GM12874 (cell line): ENCODE results near the gene ZNF384.

Source experiments
- TF ChIP-seq, protein P1 (sequence below): IDR thresholded peaks from 2 replicates; pipeline ENCODE4 v1.5.1; 2011; ENCODE audit warnings: low read depth, mild to moderate bottlenecking, control low read depth, low read length, moderate library complexity; ENCODE audit not compliant: insufficient read depth

Gene ZNF384

DNA sequence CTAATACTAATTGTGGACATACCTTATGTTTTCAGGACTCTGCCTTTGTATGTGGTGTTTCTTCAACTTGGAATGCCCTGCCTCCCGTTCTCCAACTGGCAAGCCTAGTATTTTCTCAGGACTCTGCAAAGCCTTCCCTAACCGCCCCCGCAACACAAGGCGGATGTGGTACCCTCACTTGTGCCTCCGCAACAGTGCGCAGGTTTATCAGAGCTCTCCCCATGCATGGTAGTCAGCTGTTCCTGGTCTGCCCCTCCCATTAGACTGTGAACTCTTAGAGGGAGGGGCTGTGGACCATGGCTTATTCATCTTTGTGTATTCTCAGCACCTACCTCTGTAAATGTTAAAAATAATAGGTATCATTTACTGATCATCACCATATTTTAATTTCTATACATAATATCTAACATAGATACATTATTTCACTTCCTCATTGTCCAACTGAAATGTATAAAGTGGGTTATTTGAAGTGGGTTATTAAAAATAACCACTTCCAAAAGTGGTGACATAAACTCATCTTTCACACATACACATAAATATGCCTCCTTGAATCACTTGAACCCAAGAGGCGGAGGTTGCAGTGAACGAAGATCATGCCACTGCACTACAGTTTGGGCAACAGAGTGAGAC is 62.4 kb downstream of the ZNF384 start:
- TF ChIP-seq, protein P1, sequence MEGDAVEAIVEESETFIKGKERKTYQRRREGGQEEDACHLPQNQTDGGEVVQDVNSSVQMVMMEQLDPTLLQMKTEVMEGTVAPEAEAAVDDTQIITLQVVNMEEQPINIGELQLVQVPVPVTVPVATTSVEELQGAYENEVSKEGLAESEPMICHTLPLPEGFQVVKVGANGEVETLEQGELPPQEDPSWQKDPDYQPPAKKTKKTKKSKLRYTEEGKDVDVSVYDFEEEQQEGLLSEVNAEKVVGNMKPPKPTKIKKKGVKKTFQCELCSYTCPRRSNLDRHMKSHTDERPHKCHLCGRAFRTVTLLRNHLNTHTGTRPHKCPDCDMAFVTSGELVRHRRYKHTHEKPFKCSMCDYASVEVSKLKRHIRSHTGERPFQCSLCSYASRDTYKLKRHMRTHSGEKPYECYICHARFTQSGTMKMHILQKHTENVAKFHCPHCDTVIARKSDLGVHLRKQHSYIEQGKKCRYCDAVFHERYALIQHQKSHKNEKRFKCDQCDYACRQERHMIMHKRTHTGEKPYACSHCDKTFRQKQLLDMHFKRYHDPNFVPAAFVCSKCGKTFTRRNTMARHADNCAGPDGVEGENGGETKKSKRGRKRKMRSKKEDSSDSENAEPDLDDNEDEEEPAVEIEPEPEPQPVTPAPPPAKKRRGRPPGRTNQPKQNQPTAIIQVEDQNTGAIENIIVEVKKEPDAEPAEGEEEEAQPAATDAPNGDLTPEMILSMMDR, result no peak

DNA sequence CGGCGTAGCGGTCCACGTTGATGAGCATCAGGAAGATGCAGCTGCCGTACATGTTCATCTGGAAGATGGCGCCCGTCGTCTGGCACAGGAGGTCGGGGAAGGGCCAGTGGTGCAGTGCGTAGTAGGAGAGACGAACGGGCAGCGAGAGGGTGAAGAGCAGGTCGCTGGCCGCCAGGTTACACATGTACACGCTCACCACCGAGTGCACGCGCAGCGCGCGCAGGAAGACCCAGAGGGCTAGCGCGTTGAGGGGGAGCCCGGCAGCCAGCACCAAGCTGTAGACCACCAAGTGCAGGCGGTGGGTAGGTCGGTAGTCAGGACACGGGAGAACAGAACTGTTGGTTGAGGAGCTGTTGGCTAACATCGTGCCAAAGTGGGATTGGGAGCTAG is 68.3 kb downstream of the ZNF384 start:
- TF ChIP-seq, protein P1, result no peak

DNA sequence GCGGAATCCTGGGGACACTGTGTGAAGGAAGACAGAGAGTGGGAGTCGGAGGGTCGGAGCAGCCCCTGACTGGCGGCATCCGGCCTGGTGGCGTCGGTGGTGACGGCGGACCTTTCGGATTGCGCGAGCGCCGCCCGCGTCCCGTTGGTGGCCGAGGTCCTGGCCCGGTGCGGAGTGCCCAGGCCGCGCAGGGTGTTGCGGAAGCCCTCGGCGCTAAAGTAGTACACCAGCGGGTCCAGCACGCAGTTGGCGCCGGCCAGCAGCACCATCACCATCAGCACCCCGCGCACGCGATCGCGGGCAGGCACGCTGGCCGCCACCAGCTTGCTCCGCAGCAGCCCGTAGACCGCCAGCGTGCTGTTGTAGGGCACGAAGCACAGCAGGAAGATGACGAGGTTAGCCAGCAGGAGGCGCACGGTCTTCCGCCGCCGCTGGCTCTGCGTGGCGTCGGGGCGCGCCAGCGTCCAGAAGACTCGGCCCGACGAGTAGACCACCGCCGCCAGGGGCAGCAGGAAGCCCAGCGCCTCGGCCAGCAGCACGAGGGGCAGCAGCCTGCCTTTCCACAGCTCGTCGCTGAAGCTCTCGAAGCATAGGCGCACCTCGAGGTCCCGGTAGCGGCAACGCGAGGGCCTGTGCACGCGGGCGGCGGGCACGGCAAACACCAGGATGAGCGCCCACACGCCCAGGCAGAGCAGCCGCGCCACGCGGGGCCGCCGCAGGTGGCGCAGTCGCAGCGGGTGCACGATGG is 68.9 kb downstream of the ZNF384 start:
- TF ChIP-seq, protein P1, result no peak

DNA sequence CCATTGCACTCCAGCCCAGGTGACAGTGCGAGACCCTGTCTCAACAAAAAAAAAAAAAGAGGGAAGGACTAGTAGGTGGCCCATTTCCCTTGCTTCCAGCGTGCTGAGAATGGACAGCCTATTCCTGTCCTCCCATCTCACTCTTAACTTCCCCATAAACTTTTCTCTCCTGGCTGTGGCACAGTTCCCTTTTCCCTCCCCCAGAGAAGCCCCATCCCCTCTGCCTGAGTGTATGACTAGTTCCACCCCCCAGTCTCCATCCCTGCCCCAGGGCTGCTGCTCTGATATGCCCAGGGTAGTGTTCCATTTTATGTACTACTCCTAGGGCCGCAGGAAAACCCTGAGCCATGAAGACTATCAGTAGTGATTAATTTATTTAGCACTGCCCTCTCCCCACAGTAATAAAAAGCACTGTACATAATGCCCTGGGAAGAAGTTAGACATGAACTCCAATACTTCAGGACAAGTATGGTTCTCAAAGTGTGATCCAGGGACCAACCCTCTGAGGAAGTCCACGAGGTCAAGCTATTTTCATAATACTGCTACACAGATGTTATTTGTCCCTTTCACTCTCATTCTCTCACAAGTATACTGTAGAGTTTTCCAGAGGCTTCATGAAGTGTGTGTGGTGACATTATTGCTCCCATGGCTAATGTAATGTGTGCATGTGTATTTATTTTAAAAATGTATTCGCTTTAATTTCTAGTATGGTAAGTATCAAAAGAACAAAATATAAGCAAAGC is 70.5 kb downstream of the ZNF384 start:
- TF ChIP-seq, protein P1, result no peak
